A549 (cell line): ENCODE results near the gene SLCO3A1. TPM values are rescaled to one million over a fixed set of nuclear protein-coding genes. Genes with fewer than 3 reads are reported as not detected.

Experiments used
- ATAC-seq, 2 experiments: fragments of 200-7000 bp in 1 of 2; fragments of >200 bp in 1 of 2; cut with Nextera tagmentation in 1 of 2; cut with Tn5 transposase in 1 of 2; 3 replicates each; pipeline versions ENCODE4 v1.8.0 to v1.9.1; 2018 to 2020; ENCODE audit warnings: mild to moderate bottlenecking in 1 of 2, moderate library complexity in 1 of 2
- CTCF ChIA-PET: fragments of 300-600 bp; sonication (Branson Sonifier 250); formaldehyde crosslinking; extraction: SDS; loops from one replicate; lab custom pipeline; 2021; ENCODE audit warnings: antibody characterized with exemption, inconsistent platforms; lab: Yijun Ruan, JAX
- POLR2A ChIA-PET: fragments of 350-600 bp; formaldehyde crosslinking; extraction: SDS; loops from one replicate; lab custom pipeline; 2021; ENCODE audit warnings: antibody characterized with exemption, inconsistent platforms; lab: Yijun Ruan, JAX
- DNase-seq, 2 experiments: peaks; one replicate each; pipeline versions ENCODE4 v3.0.0 to v3.0.0-alpha.2; 2011 to 2016; ENCODE audit warnings: low read depth in 1 of 2, low spot score in 1 of 2
- FAIRE-seq: peaks from 2 replicates; lab custom pipeline; 2011; peaks lifted over from hg19 to GRCh38; lab: Jason Lieb, UNC
- H3K27ac ChIP-seq, 2 experiments: fragments of >200 bp; sonication (Bioruptor Twin); formaldehyde crosslinking; 3 replicates each; pipeline ENCODE4 v1.5.1; 2016 to 2017
- H3K4me1 ChIP-seq: fragments of >200 bp; sonication (Bioruptor Twin); formaldehyde crosslinking; 3 replicates; pipeline ENCODE4 v1.6.1; 2016
- H3K4me2 ChIP-seq: fragments of >200 bp; sonication (Bioruptor Twin); formaldehyde crosslinking; 3 replicates; pipeline ENCODE4 v1.6.1; 2016
- H3K4me3 ChIP-seq: fragments of >200 bp; sonication (Bioruptor Twin); formaldehyde crosslinking; 3 replicates; pipeline ENCODE4 v1.5.1; 2016
- H3K9me3 ChIP-seq: fragments of >200 bp; sonication (Bioruptor Twin); formaldehyde crosslinking; 3 replicates; pipeline ENCODE4 v1.6.1; 2016
- ATOH8 ChIP-seq: fragments of 250-450 bp; sonication (Bioruptor Pico); IDR thresholded peaks from 2 replicates; pipeline ENCODE4 v1.5.0; 2020; ENCODE audit warnings: low read depth, mild to moderate bottlenecking, moderate library complexity
- BHLHE40 ChIP-seq: IDR thresholded peaks from 2 replicates; pipeline ENCODE4 v1.6.1; 2012; ENCODE audit warnings: low read depth, low read length, inconsistent platforms
- E2F6 ChIP-seq: IDR thresholded peaks from 2 replicates; pipeline ENCODE4 v1.6.1; 2012; ENCODE audit warnings: low read depth, borderline replicate concordance
- EHF ChIP-seq: fragments of 250-450 bp; sonication (Bioruptor Pico); IDR thresholded peaks from 2 replicates; pipeline ENCODE4 v1.5.0; 2020; ENCODE audit warnings: mild to moderate bottlenecking
- EP300 ChIP-seq, 2 experiments: fragments of >200 bp; sonication (Bioruptor Twin); formaldehyde crosslinking; IDR thresholded peaks; 2 replicates in 1 of 2; 3 replicates in 1 of 2; pipeline ENCODE4 v1.6.1; 2016 to 2017
- ESRRA ChIP-seq: fragments of 150-350 bp; IDR thresholded peaks from 2 replicates; pipeline ENCODE4 v1.6.1; 2014; ENCODE audit warnings: mild to moderate bottlenecking, low read length, borderline replicate concordance
- FOSL2 ChIP-seq, 2 experiments: fragments of 450-650 bp in 1 of 2; fragments of >200 bp in 1 of 2; sonication (Bioruptor Twin) in 1 of 2; formaldehyde crosslinking; IDR thresholded peaks; 2 replicates each; pipeline versions ENCODE4 v1.5.0 to v1.6.1; 2016 to 2020; ENCODE audit warnings: mild to moderate bottlenecking in 1 of 2, moderate library complexity in 1 of 2
- FOXS1 ChIP-seq: fragments of 250-450 bp; sonication (Bioruptor Pico); IDR thresholded peaks from 2 replicates; pipeline ENCODE4 v1.5.0; 2020; ENCODE audit warnings: mild to moderate bottlenecking, moderate library complexity
- JUN ChIP-seq, 2 experiments: fragments of >200 bp; sonication (Bioruptor Twin); formaldehyde crosslinking; IDR thresholded peaks; 2 replicates in 1 of 2; 3 replicates in 1 of 2; pipeline ENCODE4 v1.6.1; 2016 to 2017
- KDM1A ChIP-seq: fragments of 200-600 bp; sonication (generic); IDR thresholded peaks from 2 replicates; pipeline ENCODE4 v1.6.1; 2016; ENCODE audit warnings: low read depth, mild to moderate bottlenecking
- KDM5A ChIP-seq: fragments of 200-600 bp; sonication (generic); IDR thresholded peaks from 2 replicates; pipeline ENCODE4 v1.6.1; 2016; ENCODE audit warnings: antibody characterized with exemption, mild to moderate bottlenecking
- MAFK ChIP-seq: fragments of 450-650 bp; IDR thresholded peaks from 2 replicates; pipeline ENCODE4 v1.6.1; 2014; ENCODE audit not compliant: partially characterized antibody
- MYC ChIP-seq: IDR thresholded peaks from 2 replicates; pipeline ENCODE4 v1.6.1; 2012; ENCODE audit warnings: mild to moderate bottlenecking, inconsistent platforms, low read length, improper control_type of control experiment, borderline replicate concordance
- PBX3 ChIP-seq: IDR thresholded peaks from 2 replicates; pipeline ENCODE4 v1.6.1; 2012
- PHF8 ChIP-seq: fragments of 200-600 bp; sonication (generic); IDR thresholded peaks from 2 replicates; pipeline ENCODE4 v1.6.1; 2016; ENCODE audit warnings: low read depth, mild to moderate bottlenecking, antibody characterized with exemption, moderate library complexity, borderline replicate concordance
- RAD21 ChIP-seq, 2 experiments: fragments of >200 bp in 1 of 2; sonication (Bioruptor Twin) in 1 of 2; formaldehyde crosslinking in 1 of 2; IDR thresholded peaks in 1 of 2; conservative IDR thresholded peaks in 1 of 2; 2 replicates in 1 of 2; 3 replicates in 1 of 2; pipeline ENCODE4 v1.6.1; 2012 to 2018; ENCODE audit warnings: inconsistent platforms in 1 of 2
- RCOR1 ChIP-seq: fragments of 150-350 bp; IDR thresholded peaks from 2 replicates; pipeline ENCODE4 v1.6.1; 2014; ENCODE audit warnings: antibody characterized with exemption, low read length, low read depth
- REST ChIP-seq: fragments of 200-600 bp; sonication (generic); IDR thresholded peaks from 2 replicates; pipeline ENCODE4 v1.6.1; 2016; ENCODE audit warnings: antibody characterized with exemption, mild to moderate bottlenecking, moderate library complexity
- RFX5 ChIP-seq: fragments of 450-650 bp; IDR thresholded peaks from 2 replicates; pipeline ENCODE4 v1.7.1; 2014; ENCODE audit warnings: antibody characterized with exemption, mild to moderate bottlenecking, moderate library complexity
- RNF2 ChIP-seq: fragments of 200-600 bp; sonication (generic); IDR thresholded peaks from 2 replicates; pipeline ENCODE4 v1.6.1; 2016; ENCODE audit warnings: low read depth, mild to moderate bottlenecking, antibody characterized with exemption, moderate library complexity, borderline replicate concordance
- SMC3 ChIP-seq: fragments of >200 bp; sonication (Bioruptor Twin); formaldehyde crosslinking; IDR thresholded peaks from 3 replicates; pipeline ENCODE4 v1.6.1; 2018; ENCODE audit warnings: inconsistent platforms
- USF2 ChIP-seq: fragments of 450-650 bp; IDR thresholded peaks from 2 replicates; pipeline ENCODE4 v1.6.1; 2014; ENCODE audit warnings: antibody characterized with exemption
- ZFP36 ChIP-seq: fragments of 450-650 bp; IDR thresholded peaks from 2 replicates; pipeline ENCODE4 v1.6.1; 2014; ENCODE audit warnings: borderline replicate concordance; ENCODE audit not compliant: partially characterized antibody
- ZNF302 ChIP-seq: fragments of 250-450 bp; sonication (Bioruptor Pico); IDR thresholded peaks from 2 replicates; pipeline ENCODE4 v1.9.0; 2021; ENCODE audit warnings: inconsistent platforms, mild to moderate bottlenecking, moderate library complexity
- WGBS: methylation state at CpG from one replicate; pipeline ENCODE4 v1.1.6; 2017; ENCODE audit errors: missing lambda C conversion rate; 5-methylcytosine and 5-hydroxymethylcytosine counted together
- polyA plus RNA-seq, 4 experiments: library from polyadenylated mRNA; depleted of rRNA in 3 of 4; stranded (reverse); fragments of >200 nt; fragmentation: RNase III in 1 of 4; extraction: RNeasy Plus Mini Kit Qiagen cat#74134 plus additional on column Dnase treatment in 1 of 4; gene quantifications; 2 replicates in 3 of 4; 3 replicates in 1 of 4; pipeline ENCODE4 v1.2.3, GENCODE V29; 2011 to 2017

Gene SLCO3A1
- polyA plus RNA-seq, 2 of the 4 experiments (the other 2 are of a cell fraction): 16.8 to 17.0 TPM

- Histone ChIP-seq H3K4me1 (peaks cover 12% of the 10 kb centered on the region), H3K27ac (no peak overlapping the region), H3K9me3 (peaks cover 6% of the 10 kb centered on the region; the same call in 1 of the 3 replicates), H3K4me3 (no peak overlapping the region), H3K4me2 (no peak overlapping the region)
- ChIA-PET POLR2A (no interaction called here), CTCF (interaction anchor here (0.6 to 2.9 kb wide), 14 partner anchors 10 to 218 kb away, joined by 3 to 10 read pairs (median 4); partner anchors contain the start of gene SLCO3A1)
- peak; percentile 83 for FAIRE-seq
- no peak for ATAC-seq
- no peak for TF ChIP-seq SMC3
- TF ChIP-seq ZFP36: no peak
- no peak for TF ChIP-seq ZNF302 (CRISPR knock-in tag)
- TF ChIP-seq EHF (CRISPR knock-in tag): no peak
- TF ChIP-seq EP300 (IDR thresholded peaks at IDR 0.05): no peak
- no peak for TF ChIP-seq RAD21 (conservative IDR thresholded peaks at IDR 0.05 in 1 of 2, IDR thresholded peaks at IDR 0.05 in 1 of 2)
- TF ChIP-seq KDM1A: no peak
- TF ChIP-seq PHF8: no peak
- no peak for TF ChIP-seq PBX3
- no peak for TF ChIP-seq RCOR1
- no peak for TF ChIP-seq JUN (IDR thresholded peaks at IDR 0.05)
- TF ChIP-seq RFX5: no peak
- TF ChIP-seq KDM5A: no peak
- TF ChIP-seq ATOH8 (CRISPR knock-in tag): no peak
- no peak for TF ChIP-seq MAFK
- no peak for TF ChIP-seq FOXS1
- no peak for TF ChIP-seq BHLHE40
- TF ChIP-seq RNF2: no peak
- no peak for DNase-seq
- WGBS: 87% methylated on average over 2 of the region's 2 CpGs
These were observed 35.8 kb downstream of the SLCO3A1 start for GRCh38 chr15:91889111-91889815.

GRCh38 chr15:91890614-91891013 lies 37.1 kb downstream of the SLCO3A1 start:
- peaks cover 6% of the 10 kb centered on the region; the same call in 1 of the 3 replicates for H3K9me3 ChIP-seq
- ATAC-seq (peak; percentile 89 to 98), FAIRE-seq (peak; percentile 68), DNase-seq (peak; percentile 42 to 62)
- TF ChIP-seq FOSL2 (IDR thresholded peaks at IDR 0.05) (no peak), FOSL2 (CRISPR knock-in tag; IDR thresholded peaks at IDR 0.05) (peak; percentile 34; the same call in 1 of the 2 replicates), RAD21 (conservative IDR thresholded peaks at IDR 0.05 in 1 of 2, IDR thresholded peaks at IDR 0.05 in 1 of 2) (no peak)
- peaks cover 12% of the 10 kb centered on the region for H3K4me1 ChIP-seq
- WGBS: 30% methylated on average over 2 of the region's 2 CpGs
- ChIA-PET POLR2A (interaction anchor here (1.4 kb wide), 1 partner anchor 37 kb away, joined by 5 read pairs; the partner anchor contains the start of gene SLCO3A1), CTCF (interaction anchor here (0.8 to 2.7 kb wide), 5 partner anchors 37 to 187 kb away, joined by 3 to 9 read pairs (median 4); partner anchors contain the start of gene SLCO3A1)
- 0 out of 6 replicates have a peak overlapping the region, but pooled peaks of 1 of the 2 experiments have one; percentile 10 for H3K27ac ChIP-seq
- no peak overlapping the region for H3K4me3 ChIP-seq
- peak overlapping the region; percentile 23; the same call in 2 of the 3 replicates for H3K4me2 ChIP-seq

GRCh38 chr15:91891101-91891500 lies 37.6 kb downstream of the SLCO3A1 start:
- no peak overlapping the region for H3K27ac ChIP-seq
- H3K4me3 ChIP-seq: no peak overlapping the region
- ChIA-PET POLR2A (interaction anchor here (1.4 kb wide), 1 partner anchor 37 kb away, joined by 5 read pairs; the partner anchor contains the start of gene SLCO3A1), CTCF (interaction anchor here (0.8 to 2.7 kb wide), 5 partner anchors 37 to 186 kb away, joined by 3 to 9 read pairs (median 4); partner anchors contain the start of gene SLCO3A1)
- H3K4me2 ChIP-seq: peak overlapping the region; percentile 23; the same call in 2 of the 3 replicates
- peaks cover 6% of the 10 kb centered on the region; the same call in 1 of the 3 replicates for H3K9me3 ChIP-seq
- FAIRE-seq (no peak), ATAC-seq (no peak), DNase-seq (no peak)
- WGBS: 79% methylated on average over 1 of the region's 1 CpG
- H3K4me1 ChIP-seq: peaks cover 12% of the 10 kb centered on the region
- no peak for TF ChIP-seq MYC
- TF ChIP-seq USF2: no peak
- TF ChIP-seq E2F6: no peak
- TF ChIP-seq KDM1A: no peak
- no peak for TF ChIP-seq REST
- no peak for TF ChIP-seq RAD21 (conservative IDR thresholded peaks at IDR 0.05 in 1 of 2, IDR thresholded peaks at IDR 0.05 in 1 of 2)
- no peak for TF ChIP-seq ESRRA
